Hepatocyte (in vitro differentiated cells): ENCODE data around the gene ESPL1.

ENCODE experiments used
- CTCF ChIP-seq: fragments of 200-600 bp; sonication (generic); IDR thresholded peaks from 2 replicates; pipeline ENCODE4 v1.5.1; 2016; ENCODE audit warnings: antibody characterized with exemption, mild to moderate bottlenecking; ENCODE audit not compliant: poor library complexity
- EZH2 ChIP-seq: fragments of 200-600 bp; sonication (generic); IDR thresholded peaks from 2 replicates; pipeline ENCODE4 v1.6.1; 2016; ENCODE audit warnings: antibody characterized with exemption, mild to moderate bottlenecking, borderline replicate concordance
- EZH2phosphoT487 ChIP-seq: fragments of 200-600 bp; sonication (generic); IDR thresholded peaks from one replicate; pipeline ENCODE4 v1.6.1; 2018; ENCODE audit warnings: antibody characterized with exemption, mild to moderate bottlenecking, low read depth, moderate library complexity; ENCODE audit not compliant: unreplicated experiment, severe bottlenecking

GRCh38 chr12:53279283-53279869 lies 11.3 kb downstream of the ESPL1 start:
- TF ChIP-seq CTCF (no peak), EZH2 (no peak), EZH2phosphoT487 (no peak)
